Heart left ventricle (tissue), 16 donors: Measurements from ENCODE around the gene TRIM47. TPM values are rescaled to one million over a fixed set of nuclear protein-coding genes. Genes with fewer than 3 reads are reported as not detected.

Experiments
- ATAC-seq, 4 donors: fragments of 200-7000 bp; cut with Tn5 transposase; one replicate each; pipeline ENCODE4 v1.9.1; 2020 to 2022; ENCODE audit warnings: moderate library complexity in 4 of 4, mild to moderate bottlenecking in 3 of 4, moderate number of reproducible peaks in 1 of 4
- DNase-seq, 5 donors: peaks; one replicate each; pipeline ENCODE4 v3.0.0-alpha.2; 2020
- H3K27ac ChIP-seq, 12 donors: fragments of 200-600 bp; sonication (generic) in 4 of 12; one replicate each; pipeline versions ENCODE4 v1.5.0 to v1.8.0; 2016 to 2022; ENCODE audit warnings: mild to moderate bottlenecking in 2 of 12
- H3K27me3 ChIP-seq, 9 donors: fragments of 200-600 bp; sonication (generic) in 2 of 9; one replicate each; pipeline versions ENCODE4 v1.5.1 to v1.8.0; 2016 to 2022; ENCODE audit warnings: mild to moderate bottlenecking in 3 of 9
- H3K36me3 ChIP-seq, 9 donors: fragments of 200-600 bp; sonication (generic) in 2 of 9; one replicate each; pipeline versions ENCODE4 v1.5.0 to v1.8.0; 2018 to 2022; ENCODE audit warnings: mild to moderate bottlenecking in 2 of 9
- H3K4me1 ChIP-seq, 12 donors: fragments of 200-600 bp; sonication (generic) in 4 of 12; one replicate each; pipeline versions ENCODE4 v1.5.0 to v1.8.0; 2016 to 2022; ENCODE audit warnings: mild to moderate bottlenecking in 3 of 12
- H3K4me3 ChIP-seq, 12 donors: fragments of 200-600 bp; sonication (generic) in 4 of 12; one replicate each; pipeline versions ENCODE4 v1.5.0 to v1.8.0; 2017 to 2022; ENCODE audit warnings: mild to moderate bottlenecking in 9 of 12, moderate library complexity in 4 of 12
- H3K9me3 ChIP-seq, 12 donors: fragments of 200-600 bp; sonication (generic) in 4 of 12; one replicate each; pipeline versions ENCODE4 v1.5.0 to v1.8.0; 2016 to 2022; ENCODE audit warnings: mild to moderate bottlenecking in 1 of 12
- CTCF ChIP-seq, 12 donors: fragments of 200-600 bp; sonication (generic) in 4 of 12; IDR thresholded peaks; one replicate each; pipeline versions ENCODE4 v1.5.0 to v1.8.0; 2018 to 2022; ENCODE audit warnings: antibody characterized with exemption in 12 of 12, mild to moderate bottlenecking in 5 of 12
- POLR2A ChIP-seq, 2 donors: fragments of 450-650 bp; IDR thresholded peaks; one replicate each; pipeline ENCODE4 v1.6.1; 2017; ENCODE audit warnings: antibody characterized with exemption in 2 of 2, mild to moderate bottlenecking in 2 of 2, moderate library complexity in 2 of 2
- WGBS, 4 donors: extraction: QIAGEN DNeasy Blood & Tissue Kit in 2 of 4; methylation state at CpG; one replicate each; pipeline versions ENCODE4 v1.1.5 to v1.1.7; 2013 to 2018; 5-methylcytosine and 5-hydroxymethylcytosine counted together
- intact Hi-C, 10 donors: fragments of 100-400 bp; cut with DNase I; formaldehyde crosslinking; loops; one replicate each; pipeline versions ENCODE4 v1.11.1 to v1.14.2; 2022
- polyA plus RNA-seq, 2 donors: library from polyadenylated mRNA; stranded (reverse); fragments of 200-250 nt; gene quantifications; one replicate each; pipeline ENCODE4 v1.2.3, GENCODE V29; 2013
- total RNA-seq, 9 donors: library from RNA; depleted of rRNA in 2 of 9; stranded (reverse); fragments of >200 nt in 2 of 9; fragmentation: NEBNext Ultra II Directional in 3 of 9; extraction: Animal tissue kit (Norgen Biotek cat#: 25700) in 3 of 9; gene quantifications; one replicate each; pipeline versions ENCODE4 v1.1.0 to v1.2.4, GENCODE V29; 2016 to 2023
- donor health status: ischemic (EF 13 %, LVEDD 7.1; RV severe dilation, severe dysfunction).
- donor health status: healthy with polysubstance abuse.
- donor health status: DM: no; HTN: yes; CAD: no.
- donor health status: DM: no; HTN: no; CAD: no.
- donor health status: ischemic (EF 25% LVEDD 6.9; RV normal size, moderate dysfunction).
- donor health status: ischemic (EF 25% LVEDD 5.7; RV mildly dilated, moderate dysfunction).
- donor health status: healthy.
- donor health status: DM: yes; HTN: yes; CAD: no.
- donor health status: ischemic (EF 35%, LVEDD 5.7; RV mildly dilated, moderate dysfunction).
- donor health status: nonischemic (EF 11% LVEDD 7.7; RV severe dilation, severe dysfunction).
- donor health status: DM: yes; HTN: yes; CAD: no.
- donor health status: PGD.
- donor health status: ischemic (EF 29% LVEDD 5.4; RV normal size, mild dysfunction).
- donor health status: nonischemic (EF 23%, LVEDD 6.1; RV moderate dilation, normal function).

The TRIM47 gene
- total and polyA plus RNA-seq, 11 donors: 20.1 to 53.4 (median 23.3) TPM

GRCh38 chr17:75881678-75882454 lies 3.5 kb upstream of the TRIM47 start:
- Histone ChIP-seq H3K27ac (no peak overlapping the region), H3K9me3 (no peaks in the 10 kb centered on the region), H3K4me1 (peaks cover 0 to 29% (median 5%) of the 10 kb centered on the region in 12 donors), H3K4me3 (no peak overlapping the region), H3K36me3 (no peaks in the 10 kb centered on the region), H3K27me3 (no peaks in the 10 kb centered on the region)
- WGBS, 4 donors: 88 to 92% (median 92%) methylated on average over 15 of the region's 15 CpGs
- no peak for TF ChIP-seq CTCF (IDR thresholded peaks at IDR 0.05)
- no peak for TF ChIP-seq POLR2A (IDR thresholded peaks at IDR 0.05)
- no peak for ATAC-seq
- DNase-seq: no peak
- intact Hi-C loops: no loop called here

GRCh38 chr17:75880266-75880665 lies 1.9 kb upstream of the TRIM47 start:
- H3K4me3 ChIP-seq: no peak overlapping the region
- no peaks in the 10 kb centered on the region for H3K9me3 ChIP-seq
- H3K27me3 ChIP-seq: no peaks in the 10 kb centered on the region
- DNase-seq: no peak
- peaks cover 0 to 9% (median 5%) of the 10 kb centered on the region in 9 donors for H3K36me3 ChIP-seq
- H3K4me1 ChIP-seq: peaks cover 10 to 39% (median 20%) of the 10 kb centered on the region in 12 donors
- H3K27ac ChIP-seq: no peak overlapping the region
- TF ChIP-seq CTCF (IDR thresholded peaks at IDR 0.05) (no peak), POLR2A (IDR thresholded peaks at IDR 0.05) (no peak)
- 78 to 85% (median 82%) methylated on average over 7 of the region's 7 CpGs for WGBS, 4 donors
- ATAC-seq: no peak
- intact Hi-C loops: no loop called here

GRCh38 chr17:75877752-75878173 lies 618 bp downstream of the TRIM47 start:
- Histone ChIP-seq H3K27ac (peak overlapping the region; percentile 91 to 99 (median 96)), H3K27me3 (no peaks in the 10 kb centered on the region), H3K4me1 (peaks cover 14 to 64% (median 42%) of the 10 kb centered on the region in 12 donors), H3K4me3 (peak overlapping the region; percentile 64 to 96 (median 78)), H3K9me3 (no peaks in the 10 kb centered on the region), H3K36me3 (peaks cover 0 to 27% (median 22%) of the 10 kb centered on the region in 9 donors)
- ATAC-seq (peak in 3 of 4 donors; percentile 35 to 67 (median 61)), DNase-seq (peak; percentile 67 to 89 (median 76))
- 0 to 1% (median 0%) methylated on average over 24 to 56 of the region's 56 CpGs for WGBS, 4 donors
- TF ChIP-seq CTCF (IDR thresholded peaks at IDR 0.05): peak in 9 of 12 donors; percentile 8 to 67 (median 48)
- TF ChIP-seq POLR2A (IDR thresholded peaks at IDR 0.05): no peak
- intact Hi-C loops: loop anchor here in 6 of 10 donors (1.0 to 10.0 kb wide), 5 partner anchors 17 to 103 kb away; partner anchors contain the start of gene WBP2 (in 3 of the 6)
